ENCODE results near the gene TICAM1. TPM values are rescaled to one million over a fixed set of nuclear protein-coding genes. Genes with fewer than 3 reads are reported as not detected.

TICAM1 gene
- total and polyA plus RNA-seq, 2 of the 13 experiments (the other 11 are each of a cell fraction or from before 2014, with no cell fraction given) = 0.33 to 0.95 TPM

DNA sequence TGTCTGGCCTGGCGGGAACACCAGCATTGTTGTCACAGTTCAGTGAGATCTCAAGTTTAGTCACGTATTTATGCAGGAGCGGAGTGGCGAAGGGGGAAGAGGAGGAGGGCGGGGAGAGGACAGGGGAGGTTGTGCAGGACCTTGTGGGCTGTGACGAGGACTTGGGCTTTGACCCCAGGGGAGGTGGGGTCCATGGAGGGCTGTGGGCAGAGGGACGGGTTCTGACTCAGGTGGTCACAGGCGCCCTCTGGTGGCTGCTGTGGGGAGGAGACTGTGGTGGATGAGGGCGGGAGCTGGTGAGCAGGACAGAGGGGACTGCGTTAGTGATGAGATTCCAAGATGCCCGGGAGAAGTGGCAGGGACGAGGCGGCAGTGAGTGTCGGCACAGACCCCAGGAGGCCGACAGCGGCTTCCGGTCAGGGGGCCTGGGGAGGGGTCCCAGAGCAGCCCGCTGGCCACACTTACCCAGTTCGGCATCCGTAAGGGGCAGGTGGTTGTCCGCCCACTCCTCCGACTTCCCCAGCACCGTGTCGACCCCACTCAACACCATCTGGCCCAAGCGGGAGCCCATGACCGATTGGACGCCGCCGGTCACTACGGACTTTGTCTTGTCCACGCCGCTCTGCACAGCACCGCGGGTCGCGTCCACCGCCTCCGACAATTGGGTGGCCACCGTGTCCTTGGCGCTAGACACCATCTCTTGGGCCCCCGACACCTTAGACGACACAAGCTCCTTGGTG lies 20.2 kb upstream of the TICAM1 start (continued):
- TF ChIP-seq, protein P1, sequence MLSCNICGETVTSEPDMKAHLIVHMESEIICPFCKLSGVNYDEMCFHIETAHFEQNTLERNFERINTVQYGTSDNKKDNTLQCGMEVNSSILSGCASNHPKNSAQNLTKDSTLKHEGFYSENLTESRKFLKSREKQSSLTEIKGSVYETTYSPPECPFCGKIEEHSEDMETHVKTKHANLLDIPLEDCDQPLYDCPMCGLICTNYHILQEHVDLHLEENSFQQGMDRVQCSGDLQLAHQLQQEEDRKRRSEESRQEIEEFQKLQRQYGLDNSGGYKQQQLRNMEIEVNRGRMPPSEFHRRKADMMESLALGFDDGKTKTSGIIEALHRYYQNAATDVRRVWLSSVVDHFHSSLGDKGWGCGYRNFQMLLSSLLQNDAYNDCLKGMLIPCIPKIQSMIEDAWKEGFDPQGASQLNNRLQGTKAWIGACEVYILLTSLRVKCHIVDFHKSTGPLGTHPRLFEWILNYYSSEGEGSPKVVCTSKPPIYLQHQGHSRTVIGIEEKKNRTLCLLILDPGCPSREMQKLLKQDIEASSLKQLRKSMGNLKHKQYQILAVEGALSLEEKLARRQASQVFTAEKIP (CRISPR knock-in tag; IDR thresholded peaks at IDR 0.05; ENCODE audit: borderline replicate concordance) = no peak
- TF ChIP-seq TBX2 (CRISPR knock-in tag; IDR thresholded peaks at IDR 0.05; ENCODE audit: borderline replicate concordance) (peak; percentile 65; the same call in 1 of the 2 replicates), ATF7-NPFF (CRISPR knock-in tag; IDR thresholded peaks at IDR 0.05; ENCODE audit: low read depth) (no peak), HOXA9 (CRISPR knock-in tag; IDR thresholded peaks at IDR 0.05; ENCODE audit: borderline replicate concordance) (no peak), ZNF20 (CRISPR knock-in tag; IDR thresholded peaks at IDR 0.05) (no peak), IRF9 (CRISPR knock-in tag; IDR thresholded peaks at IDR 0.05; ENCODE audit: borderline replicate concordance) (0 out of 2 replicates have a peak, but pooled peaks have one; percentile 35), MBD4 (IDR thresholded peaks at IDR 0.05; ENCODE audit: borderline replicate concordance, low read length) (no peak), BCLAF1 (IDR thresholded peaks at IDR 0.05) (no peak), ZNF652 (CRISPR knock-in tag; IDR thresholded peaks at IDR 0.05; ENCODE audit: borderline replicate concordance, low read depth) (no peak), GPN1 (CRISPR knock-in tag; IDR thresholded peaks at IDR 0.05; ENCODE audit: borderline replicate concordance) (no peak), ZNF567 (CRISPR knock-in tag; IDR thresholded peaks at IDR 0.05; ENCODE audit: borderline replicate concordance) (no peak), HNF1A (IDR thresholded peaks at IDR 0.05; ENCODE audit: low read depth) (no peak), HNF1A (CRISPR knock-in tag; IDR thresholded peaks at IDR 0.05; ENCODE audit: borderline replicate concordance) (no peak), PPARG (CRISPR knock-in tag; conservative IDR thresholded peaks at IDR 0.05) (no peak), ISL2 (CRISPR knock-in tag; IDR thresholded peaks at IDR 0.05) (no peak), MATR3 (CRISPR knock-in tag; IDR thresholded peaks at IDR 0.05) (no peak), SNAPC2 (CRISPR knock-in tag; IDR thresholded peaks at IDR 0.05) (no peak), KDM1A (CRISPR knock-in tag; IDR thresholded peaks at IDR 0.05) (no peak)
- TF ChIP-seq, protein P2, sequence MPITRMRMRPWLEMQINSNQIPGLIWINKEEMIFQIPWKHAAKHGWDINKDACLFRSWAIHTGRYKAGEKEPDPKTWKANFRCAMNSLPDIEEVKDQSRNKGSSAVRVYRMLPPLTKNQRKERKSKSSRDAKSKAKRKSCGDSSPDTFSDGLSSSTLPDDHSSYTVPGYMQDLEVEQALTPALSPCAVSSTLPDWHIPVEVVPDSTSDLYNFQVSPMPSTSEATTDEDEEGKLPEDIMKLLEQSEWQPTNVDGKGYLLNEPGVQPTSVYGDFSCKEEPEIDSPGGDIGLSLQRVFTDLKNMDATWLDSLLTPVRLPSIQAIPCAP (CRISPR knock-in tag; IDR thresholded peaks at IDR 0.05; ENCODE audit: low read depth) = no peak

Measured in HepG2 (cell line).